Astrocyte of the cerebellum (primary cell): ENCODE measurements around the gene FAM120B.

Experiments used
- DNase-seq: peaks from one replicate; pipeline ENCODE4 v3.0.0-alpha.2; 2011; ENCODE audit warnings: low read depth
- H3K4me3 ChIP-seq: 2 replicates; pipeline ENCODE4 v1.5.1; 2011; ENCODE audit warnings: mild to moderate bottlenecking, low read depth, low read length, moderate library complexity
- CTCF ChIP-seq: IDR thresholded peaks from 2 replicates; pipeline ENCODE4 v1.5.1; 2012; ENCODE audit warnings: low read length, low read depth, moderate library complexity, mild to moderate bottlenecking; ENCODE audit errors: missing control alignments
- in situ Hi-C: cut with HindIII; loops from 2 replicates; pipeline ENCODE4 v1.10.0; 2017; ENCODE audit warnings: low sequenced_read_pairs

FAM120B gene

GRCh38 chr6:170451762-170452651 lies 145.4 kb downstream of the FAM120B start:
- TF ChIP-seq CTCF = no peak
- H3K4me3 ChIP-seq = no peak overlapping the region
- DNase-seq = no peak
- in situ Hi-C loops = no loop called here

- DNase-seq = no peak
- in situ Hi-C loops = no loop called here
- H3K4me3 ChIP-seq = no peak overlapping the region
- TF ChIP-seq CTCF = no peak
Observed at GRCh38 chr6:170452767-170453545, 146.4 kb downstream of the FAM120B start.

- no peak for DNase-seq
- no peak overlapping the region for H3K4me3 ChIP-seq
- in situ Hi-C loops = no loop called here
- no peak for TF ChIP-seq CTCF
Observed at GRCh38 chr6:170453586-170454511, 147.3 kb downstream of the FAM120B start.

GRCh38 chr6:170454512-170455285 lies 148.1 kb downstream of the FAM120B start:
- TF ChIP-seq CTCF = no peak
- H3K4me3 ChIP-seq = no peak overlapping the region
- no peak for DNase-seq
- in situ Hi-C loops = no loop called here

- no peak for DNase-seq
- in situ Hi-C loops = no loop called here
- H3K4me3 ChIP-seq = no peak overlapping the region
- TF ChIP-seq CTCF = no peak
Observed at GRCh38 chr6:170455335-170455979, 148.9 kb downstream of the FAM120B start.
